ENCODE results near the gene ANKS1A.
"Not testable (repeated sequence)": the region's sequence is repeated elsewhere in the genome, so short reads cannot be mapped to it uniquely, and the experiment has no call there.

The ANKS1A gene

GRCh38 chr6:34917626-34918285 is 28.7 kb downstream of the ANKS1A start:
- no peak for DNase-seq (ENCODE audit: low read depth in 2 of 2)

GRCh38 chr6:34919651-34920050 is 30.6 kb downstream of the ANKS1A start:
- DNase-seq (ENCODE audit: low read depth in 2 of 2), result no peak

GRCh38 chr6:34920097-34920496 is 31.0 kb downstream of the ANKS1A start:
- no peak for DNase-seq (ENCODE audit: low read depth in 2 of 2)

- DNase-seq (ENCODE audit: low read depth in 2 of 2), result no peak
These were observed 33.2 kb downstream of the ANKS1A start for GRCh38 chr6:34922177-34922663.

- DNase-seq (ENCODE audit: low read depth in 2 of 2), result no peak
These were observed 36.0 kb downstream of the ANKS1A start for GRCh38 chr6:34924831-34925625.

GRCh38 chr6:34926655-34927054 is 37.6 kb downstream of the ANKS1A start:
- no peak for DNase-seq (ENCODE audit: low read depth in 2 of 2)

GRCh38 chr6:34928220-34928619 is 39.2 kb downstream of the ANKS1A start:
- no peak for DNase-seq (ENCODE audit: low read depth in 2 of 2)

GRCh38 chr6:34928695-34929094 is 39.6 kb downstream of the ANKS1A start:
- no peak for DNase-seq (ENCODE audit: low read depth in 2 of 2)

GRCh38 chr6:34929241-34929978 is 40.4 kb downstream of the ANKS1A start:
- DNase-seq (ENCODE audit: low read depth in 2 of 2), result no peak

- no peak for DNase-seq (ENCODE audit: low read depth in 2 of 2)
These were observed 41.2 kb downstream of the ANKS1A start for GRCh38 chr6:34930221-34930620.

GRCh38 chr6:34932202-34932601 is 43.1 kb downstream of the ANKS1A start:
- DNase-seq (ENCODE audit: low read depth in 2 of 2), result not testable (repeated sequence)

GRCh38 chr6:34934516-34934915 is 45.5 kb downstream of the ANKS1A start:
- DNase-seq (ENCODE audit: low read depth in 2 of 2), result no peak

- DNase-seq (ENCODE audit: low read depth in 2 of 2), result no peak
These were observed 49.2 kb downstream of the ANKS1A start for GRCh38 chr6:34938268-34938667.

- no peak for DNase-seq (ENCODE audit: low read depth in 2 of 2)
These were observed 51.0 kb downstream of the ANKS1A start for GRCh38 chr6:34940030-34940434.

GRCh38 chr6:34941421-34941820 is 52.4 kb downstream of the ANKS1A start:
- DNase-seq (ENCODE audit: low read depth in 2 of 2), result no peak

- no peak for DNase-seq (ENCODE audit: low read depth in 2 of 2)
These were observed 56.3 kb downstream of the ANKS1A start for GRCh38 chr6:34945317-34945716.

- no peak for DNase-seq (ENCODE audit: low read depth in 2 of 2)
These were observed 58.5 kb downstream of the ANKS1A start for GRCh38 chr6:34947561-34947960.

- DNase-seq (ENCODE audit: low read depth in 2 of 2), result no peak
These were observed 60.6 kb downstream of the ANKS1A start for GRCh38 chr6:34949636-34950035.

GRCh38 chr6:34950849-34951248 is 61.8 kb downstream of the ANKS1A start:
- no peak for DNase-seq (ENCODE audit: low read depth in 2 of 2)

- DNase-seq (ENCODE audit: low read depth in 2 of 2), result no peak
These were observed 62.7 kb downstream of the ANKS1A start for GRCh38 chr6:34951731-34952130.

- no peak for DNase-seq (ENCODE audit: low read depth in 2 of 2)
These were observed 64.3 kb downstream of the ANKS1A start for GRCh38 chr6:34953061-34954025.

Measured in stimulated activated CD8-positive, alpha-beta memory T cell treated with anti-CD3 and anti-CD28 coated beads, Interleukin-2, amount 100 ng/mL, for 48 hours (primary cell).